D721Med (cell line): Measurements from ENCODE around the gene RASSF4.

Source experiments
- DNase-seq: peaks from one replicate; pipeline ENCODE4 v3.0.0; 2011; ENCODE audit warnings: low spot score; ENCODE audit not compliant: insufficient read length
- FAIRE-seq: peaks from 2 replicates; lab custom pipeline; 2011; peaks lifted over from hg19 to GRCh38; lab: Jason Lieb, UNC
- TF ChIP-seq, protein P1 (sequence below): IDR thresholded peaks from 2 replicates; pipeline ENCODE4 v1.5.1; 2012; ENCODE audit warnings: mild to moderate bottlenecking, control low read depth; ENCODE audit not compliant: insufficient read depth; ENCODE audit errors: missing control alignments

Gene RASSF4

DNA sequence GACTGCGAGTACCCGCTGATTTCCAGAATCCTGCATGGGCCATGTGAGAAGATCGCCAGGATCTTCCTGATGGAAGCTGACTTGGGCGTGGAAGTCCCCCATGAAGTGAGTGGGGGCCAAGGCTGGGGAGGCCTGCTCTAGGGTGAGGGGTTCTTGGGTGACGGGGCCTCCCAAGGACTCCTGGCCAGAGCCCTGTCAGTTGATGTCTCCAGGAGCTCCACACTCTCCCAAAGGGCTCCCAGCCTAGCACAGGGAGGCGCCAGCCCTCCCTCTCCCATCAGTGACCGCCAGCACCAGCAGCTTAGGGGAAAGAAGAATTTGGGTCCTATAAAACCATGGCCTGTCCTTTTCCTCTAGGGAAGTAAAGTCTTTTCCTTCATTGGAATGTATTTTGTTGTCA is 31.4 kb downstream of the RASSF4 start:
- FAIRE-seq (no peak), DNase-seq (no peak)
- TF ChIP-seq, protein P1, sequence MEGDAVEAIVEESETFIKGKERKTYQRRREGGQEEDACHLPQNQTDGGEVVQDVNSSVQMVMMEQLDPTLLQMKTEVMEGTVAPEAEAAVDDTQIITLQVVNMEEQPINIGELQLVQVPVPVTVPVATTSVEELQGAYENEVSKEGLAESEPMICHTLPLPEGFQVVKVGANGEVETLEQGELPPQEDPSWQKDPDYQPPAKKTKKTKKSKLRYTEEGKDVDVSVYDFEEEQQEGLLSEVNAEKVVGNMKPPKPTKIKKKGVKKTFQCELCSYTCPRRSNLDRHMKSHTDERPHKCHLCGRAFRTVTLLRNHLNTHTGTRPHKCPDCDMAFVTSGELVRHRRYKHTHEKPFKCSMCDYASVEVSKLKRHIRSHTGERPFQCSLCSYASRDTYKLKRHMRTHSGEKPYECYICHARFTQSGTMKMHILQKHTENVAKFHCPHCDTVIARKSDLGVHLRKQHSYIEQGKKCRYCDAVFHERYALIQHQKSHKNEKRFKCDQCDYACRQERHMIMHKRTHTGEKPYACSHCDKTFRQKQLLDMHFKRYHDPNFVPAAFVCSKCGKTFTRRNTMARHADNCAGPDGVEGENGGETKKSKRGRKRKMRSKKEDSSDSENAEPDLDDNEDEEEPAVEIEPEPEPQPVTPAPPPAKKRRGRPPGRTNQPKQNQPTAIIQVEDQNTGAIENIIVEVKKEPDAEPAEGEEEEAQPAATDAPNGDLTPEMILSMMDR = no peak

- DNase-seq (no peak), FAIRE-seq (no peak)
- TF ChIP-seq, protein P1 = no peak
Observed at GRCh38 chr10:44991571-44991970, 32.0 kb downstream of the RASSF4 start.

- FAIRE-seq (no peak), DNase-seq (no peak)
- TF ChIP-seq, protein P1 = no peak
Observed at GRCh38 chr10:44992070-44992731, 32.6 kb downstream of the RASSF4 start.

DNA sequence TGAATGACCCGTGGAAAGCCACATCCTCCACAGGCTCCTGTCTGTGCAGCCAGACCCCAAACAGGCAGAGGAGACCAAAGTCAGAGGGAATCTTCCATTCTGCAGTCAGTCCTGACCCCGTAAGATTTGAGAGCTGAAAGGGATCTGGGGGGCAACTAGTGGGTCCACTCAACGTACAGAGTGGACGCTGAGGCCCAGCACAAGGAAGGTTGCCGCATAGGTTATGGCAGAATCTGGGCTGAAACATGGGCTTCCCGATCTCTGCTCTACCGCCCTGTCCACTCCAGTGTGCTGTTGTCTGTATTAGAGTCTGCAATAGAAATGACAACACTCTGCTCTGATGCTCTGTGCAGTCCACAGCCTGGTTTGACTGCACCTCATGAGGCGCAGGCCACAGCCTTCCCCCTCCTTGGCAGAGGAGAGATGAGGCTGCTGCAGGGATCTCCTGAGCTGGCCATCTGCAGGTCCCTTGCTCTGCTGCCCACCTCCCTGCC is 33.2 kb downstream of the RASSF4 start:
- DNase-seq = no peak
- no peak for FAIRE-seq
- TF ChIP-seq, protein P1 = no peak

DNA sequence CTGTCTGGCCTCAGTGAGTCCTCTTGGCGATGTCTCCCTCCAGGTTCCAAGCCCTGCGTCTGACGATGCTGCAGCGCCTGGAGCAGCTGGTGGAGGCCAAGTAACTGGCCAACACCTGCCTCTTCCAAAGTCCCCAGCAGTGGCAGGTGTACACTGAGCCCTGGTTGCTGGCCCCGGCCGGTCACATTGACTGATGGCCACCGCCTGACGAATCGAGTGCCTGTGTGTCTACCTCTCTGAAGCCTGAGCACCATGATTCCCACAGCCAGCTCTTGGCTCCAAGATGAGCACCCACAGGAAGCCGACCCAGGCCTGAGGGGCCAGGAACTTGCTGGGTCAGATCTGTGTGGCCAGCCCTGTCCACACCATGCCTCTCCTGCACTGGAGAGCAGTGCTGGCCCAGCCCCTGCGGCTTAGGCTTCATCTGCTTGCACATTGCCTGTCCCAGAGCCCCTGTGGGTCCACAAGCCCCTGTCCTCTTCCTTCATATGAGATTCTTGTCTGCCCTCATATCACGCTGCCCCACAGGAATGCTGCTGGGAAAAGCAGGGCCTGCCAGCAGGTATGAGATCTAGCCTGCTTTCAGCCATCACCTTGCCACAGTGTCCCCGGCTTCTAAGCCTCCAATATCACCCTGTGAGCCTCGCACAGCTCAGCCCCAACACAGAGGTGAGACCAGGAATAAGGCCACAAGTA is 33.8 kb downstream of the RASSF4 start:
- DNase-seq (no peak), FAIRE-seq (no peak)
- TF ChIP-seq, protein P1 = no peak

GRCh38 chr10:44993922-44994751 is 34.5 kb downstream of the RASSF4 start:
- FAIRE-seq = no peak
- DNase-seq = no peak
- TF ChIP-seq, protein P1 = no peak
